ENCODE data around the gene GAL3ST1.

GRCh38 chr22:30565341-30565740, 9.1 kb downstream of the GAL3ST1 start:
- TF ChIP-seq GTF2F1 (IDR thresholded peaks at IDR 0.05; ENCODE audit: borderline replicate concordance, low read depth, low read length) (no peak), RNF2 (IDR thresholded peaks at IDR 0.05; ENCODE audit: borderline replicate concordance, low read depth, low read length, missing control alignments, poor library complexity, severe bottlenecking) (no peak)

Data from H1 (cell line).